IPS DF 6.9 (cell line): Measurements from ENCODE around the gene BST2.
A peak's percentile ranks its signal among the peaks of the same experiment; 100 is the strongest.

Experiments
- DNase-seq: peaks from one replicate; pipeline ENCODE4 v3.0.0-alpha.2; 2013; ENCODE audit warnings: low read depth, low spot score
- H3K27ac ChIP-seq: one replicate; pipeline ENCODE4 v1.5.1; 2013; ENCODE audit warnings: low read length, control low read depth
- H3K27me3 ChIP-seq: 2 replicates; pipeline ENCODE4 v1.6.1; 2013; ENCODE audit warnings: mild to moderate bottlenecking, low read length; ENCODE audit not compliant: control insufficient read depth, insufficient read depth
- H3K36me3 ChIP-seq: 2 replicates; pipeline ENCODE4 v1.6.1; 2013; ENCODE audit warnings: low read length; ENCODE audit not compliant: control insufficient read depth, insufficient read depth
- H3K4me1 ChIP-seq: 2 replicates; pipeline ENCODE4 v1.6.1; 2013; ENCODE audit warnings: low read length; ENCODE audit not compliant: control insufficient read depth, insufficient read depth
- H3K4me3 ChIP-seq: 2 replicates; pipeline ENCODE4 v1.5.1; 2013; ENCODE audit warnings: mild to moderate bottlenecking, low read length
- H3K9me3 ChIP-seq: 2 replicates; pipeline ENCODE4 v1.6.1; 2013; ENCODE audit warnings: low read length, inconsistent platforms; ENCODE audit not compliant: control insufficient read depth, insufficient read depth
- WGBS: extraction: QIAGEN DNeasy Blood & Tissue Kit; methylation state at CpG from one replicate; pipeline ENCODE4 v1.1.7; 2013; ENCODE audit warnings: mixed read lengths, missing lambda C conversion rate; ENCODE audit not compliant: insufficient read length, insufficient coverage; 5-methylcytosine and 5-hydroxymethylcytosine counted together

Gene BST2

GRCh38 chr19:17405250-17406045 is at the start of gene BST2:
BST2 (minus strand) TSS chr19:17405630; CDS start chr19:17405575, 55 bp downstream.
- H3K27me3 ChIP-seq = no peaks in the 10 kb centered on the region
- H3K4me1 ChIP-seq = peaks cover 4% of the 10 kb centered on the region; the same call in 1 of the 2 replicates
- DNase-seq = no peak
- H3K9me3 ChIP-seq = no peaks in the 10 kb centered on the region
- H3K4me3 ChIP-seq = peak within 1 kb of the TSS; percentile 50; the same call in 1 of the 2 replicates
- H3K27ac ChIP-seq = no peak within 1 kb of the TSS
- no CpG with 5 or more reads among the region's 18 CpGs for WGBS
- no peaks in the 10 kb centered on the region for H3K36me3 ChIP-seq

GRCh38 chr19:17454576-17455071 is 49.2 kb upstream of the BST2 start:
- DNase-seq = no peak
- H3K27ac ChIP-seq = no peak overlapping the region
- peak overlapping the region; percentile 13; the same call in 1 of the 2 replicates for H3K4me3 ChIP-seq
- H3K36me3 ChIP-seq = no peaks in the 10 kb centered on the region
- H3K9me3 ChIP-seq = no peaks in the 10 kb centered on the region
- H3K27me3 ChIP-seq = peaks cover 7% of the 10 kb centered on the region; the same call in 1 of the 2 replicates
- no peaks in the 10 kb centered on the region for H3K4me1 ChIP-seq
- WGBS = no CpG with 5 or more reads among the region's 13 CpGs

DNA sequence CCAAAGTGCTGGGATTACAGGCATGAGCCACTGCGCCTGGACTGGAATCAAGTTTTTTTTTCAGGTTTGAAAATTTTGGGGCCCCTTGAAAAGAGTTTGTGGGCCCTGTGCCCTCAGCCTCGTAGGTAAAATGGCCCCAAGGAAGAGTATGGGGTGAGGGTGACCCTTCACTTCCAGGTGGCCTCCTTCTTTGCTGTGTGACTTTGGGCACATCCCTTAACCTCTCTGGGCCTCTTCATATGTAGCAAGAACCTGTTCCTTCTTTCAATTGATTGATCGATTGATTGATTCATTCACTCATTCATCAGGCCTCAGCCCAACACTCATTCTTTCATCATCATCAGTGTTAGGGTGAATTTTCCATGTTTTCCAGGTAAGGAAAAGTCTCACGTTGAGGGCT is 46.4 kb upstream of the BST2 start:
- Histone ChIP-seq H3K27me3 (peaks cover 12% of the 10 kb centered on the region; the same call in 1 of the 2 replicates), H3K4me3 (no peak overlapping the region), H3K4me1 (no peaks in the 10 kb centered on the region), H3K27ac (no peak overlapping the region), H3K9me3 (no peaks in the 10 kb centered on the region), H3K36me3 (no peaks in the 10 kb centered on the region)
- no CpG with 5 or more reads among the region's 4 CpGs for WGBS
- no peak for DNase-seq

GRCh38 chr19:17450264-17451075 is 45.0 kb upstream of the BST2 start:
- Histone ChIP-seq H3K27me3 (peaks cover 8% of the 10 kb centered on the region; the same call in 1 of the 2 replicates), H3K9me3 (no peaks in the 10 kb centered on the region), H3K4me3 (no peak overlapping the region), H3K4me1 (no peaks in the 10 kb centered on the region), H3K27ac (no peak overlapping the region), H3K36me3 (no peaks in the 10 kb centered on the region)
- DNase-seq = no peak
- WGBS = no CpG with 5 or more reads among the region's 8 CpGs

GRCh38 chr19:17448131-17448967 is 42.9 kb upstream of the BST2 start, which contains the start of gene TMEM221:
TMEM221 (minus strand) TSS chr19:17448668; CDS start chr19:17448462, 206 bp downstream.
- WGBS = no CpG with 5 or more reads among the region's 81 CpGs
- Histone ChIP-seq H3K4me3 (peak within 1 kb of the TSS; percentile 60; the same call in 1 of the 2 replicates), H3K36me3 (no peaks in the 10 kb centered on the region), H3K4me1 (no peaks in the 10 kb centered on the region), H3K27ac (no peak within 1 kb of the TSS), H3K9me3 (no peaks in the 10 kb centered on the region), H3K27me3 (peaks cover 5% of the 10 kb centered on the region; the same call in 1 of the 2 replicates)
- no peak for DNase-seq

DNA sequence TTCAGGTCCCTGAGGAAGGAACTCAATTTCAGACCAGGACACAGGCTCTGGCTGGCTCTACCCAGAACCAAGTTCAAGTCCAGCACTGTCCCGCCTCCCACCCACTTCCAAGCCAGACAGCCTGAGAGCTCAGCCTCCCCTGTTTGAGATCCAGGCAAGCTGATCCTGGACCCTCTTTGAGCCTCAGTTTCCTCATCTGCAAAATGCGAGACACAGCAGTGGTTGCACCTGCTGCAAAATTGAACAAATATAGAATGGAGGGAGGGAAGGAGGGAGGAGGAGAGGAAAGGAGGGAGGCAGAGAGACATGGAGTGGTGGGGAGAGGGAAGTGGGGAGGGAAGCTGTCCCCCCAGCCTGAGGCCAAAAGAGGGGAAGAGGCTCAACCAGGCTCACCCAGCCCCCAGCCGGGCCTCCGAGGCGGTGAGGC is 42.3 kb upstream of the BST2 start:
- H3K9me3 ChIP-seq = no peaks in the 10 kb centered on the region
- no peak for DNase-seq
- H3K36me3 ChIP-seq = no peaks in the 10 kb centered on the region
- H3K27ac ChIP-seq = no peak overlapping the region
- peaks cover 5% of the 10 kb centered on the region; the same call in 1 of the 2 replicates for H3K27me3 ChIP-seq
- H3K4me1 ChIP-seq = no peaks in the 10 kb centered on the region
- WGBS = no CpG with 5 or more reads among the region's 5 CpGs
- peak overlapping the region; percentile 60; the same call in 1 of the 2 replicates for H3K4me3 ChIP-seq

- Histone ChIP-seq H3K27me3 (peaks cover 5% of the 10 kb centered on the region; the same call in 1 of the 2 replicates), H3K4me1 (no peaks in the 10 kb centered on the region), H3K36me3 (no peaks in the 10 kb centered on the region), H3K4me3 (no peak overlapping the region), H3K27ac (no peak overlapping the region), H3K9me3 (no peaks in the 10 kb centered on the region)
- no peak for DNase-seq
- 100% methylated on average over 1 of the region's 1 CpG for WGBS
Measured at GRCh38 chr19:17445526-17446165, 40.2 kb upstream of the BST2 start.

DNA sequence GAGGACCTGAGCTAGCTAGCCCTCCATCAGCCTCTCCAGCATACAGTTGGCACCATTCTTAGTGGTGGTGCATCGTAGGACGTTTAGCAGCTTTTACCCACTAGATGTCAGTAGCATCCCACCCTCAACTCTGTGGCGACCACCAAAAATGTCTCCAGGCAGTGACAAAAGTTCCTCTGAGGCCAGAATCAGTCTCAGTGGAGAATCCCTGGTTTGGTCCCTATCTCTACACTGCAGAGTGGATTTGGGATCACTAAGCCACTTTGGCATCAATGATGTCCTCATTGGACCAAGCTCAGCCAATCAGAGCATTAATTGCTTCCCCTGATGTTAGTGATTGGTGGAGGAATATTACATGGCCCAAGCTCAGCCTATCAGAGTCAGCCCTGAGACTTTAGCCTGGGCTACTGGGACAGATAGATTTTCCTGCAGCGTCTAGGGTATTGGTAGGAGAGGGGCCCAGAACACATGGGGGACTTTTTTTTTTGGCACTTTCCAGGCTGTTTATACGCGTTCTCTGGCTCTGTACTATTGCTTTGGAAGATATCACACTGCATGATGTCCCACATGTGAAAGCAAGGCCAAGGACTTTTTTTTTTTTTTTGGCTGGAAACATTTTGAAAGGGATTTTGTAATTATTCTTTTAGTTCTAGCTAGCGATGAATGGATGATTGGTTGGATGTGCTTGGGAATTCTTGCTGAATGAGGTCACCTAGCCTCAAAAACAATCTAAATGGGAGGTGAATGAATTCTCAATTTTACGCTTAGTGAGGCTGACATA is 36.0 kb upstream of the BST2 start:
- DNase-seq = no peak

DNA sequence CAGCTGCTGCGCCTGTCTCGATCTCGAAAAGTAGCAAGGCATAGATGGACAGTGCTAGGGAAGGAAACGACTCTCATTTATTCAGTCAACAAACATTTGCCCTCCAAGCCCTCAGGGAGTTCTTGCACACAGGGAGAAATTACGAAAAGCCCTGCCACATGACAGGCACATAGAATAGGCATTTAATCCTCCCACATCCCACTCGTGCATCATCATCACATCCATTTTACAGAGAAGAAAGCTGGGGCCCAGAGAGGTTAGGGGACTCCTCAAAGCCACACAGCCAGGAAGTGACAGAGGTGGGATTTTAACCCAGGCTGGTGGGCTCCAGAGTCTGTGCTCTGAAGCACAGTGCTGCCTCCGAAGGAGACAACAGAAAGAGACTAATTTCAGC is 31.4 kb upstream of the BST2 start:
- Histone ChIP-seq H3K4me3 (no peak overlapping the region), H3K9me3 (no peaks in the 10 kb centered on the region), H3K4me1 (no peaks in the 10 kb centered on the region), H3K36me3 (no peaks in the 10 kb centered on the region), H3K27ac (no peak overlapping the region), H3K27me3 (no peaks in the 10 kb centered on the region)
- WGBS = no CpG with 5 or more reads among the region's 7 CpGs
- DNase-seq = no peak

More for the DNA sequence above, 36.0 kb upstream of the BST2 start:
- Histone ChIP-seq H3K4me1 (no peaks in the 10 kb centered on the region), H3K4me3 (no peak overlapping the region), H3K27me3 (no peaks in the 10 kb centered on the region), H3K9me3 (no peaks in the 10 kb centered on the region), H3K27ac (no peak overlapping the region), H3K36me3 (no peaks in the 10 kb centered on the region)
- WGBS = no CpG with 5 or more reads among the region's 8 CpGs
